Endothelial cell of umbilical vein (primary cell): ENCODE results near the gene PEX7. TPM values are rescaled to one million over a fixed set of nuclear protein-coding genes. Genes with fewer than 3 reads are reported as not detected.

Experiments
- BruUV-seq: library from RNA; stranded (reverse); fragments of 400-500 nt; replicated peaks from 2 replicates; lab custom pipeline; 2021; lab: Mats Ljungman, UMichigan
- CTCF ChIA-PET: fragments of 300-600, 350-600 bp; sonication (Branson Sonifier 250); formaldehyde crosslinking; loops from one replicate; lab custom pipeline; 2021; ENCODE audit warnings: antibody characterized with exemption, inconsistent platforms; lab: Charles Lee
- POLR2A ChIA-PET: fragments of 300-600, 350-600 bp; sonication (Branson Sonifier 250); formaldehyde crosslinking; loops from one replicate; lab custom pipeline; 2021; ENCODE audit warnings: antibody characterized with exemption, inconsistent platforms; lab: Charles Lee
- DNase-seq: peaks from one replicate; pipeline ENCODE4 v3.0.0-alpha.2; 2011; ENCODE audit warnings: low read depth, low spot score
- FAIRE-seq: peaks from 2 replicates; lab custom pipeline; 2011; peaks lifted over from hg19 to GRCh38; lab: Jason Lieb, UNC
- H2AFZ ChIP-seq: 2 replicates; pipeline ENCODE4 v1.6.0; 2012; ENCODE audit warnings: low read depth, low read length, control low read depth, inconsistent platforms
- H3K27ac ChIP-seq: 2 replicates; pipeline ENCODE4 v1.5.1; 2011; ENCODE audit warnings: low read depth, mild to moderate bottlenecking, control low read depth, low read length, moderate library complexity; ENCODE audit not compliant: insufficient read depth
- H3K27me3 ChIP-seq, 2 experiments: 2 replicates each; pipeline versions ENCODE4 v1.6.0 to v1.6.1; 2011; ENCODE audit warnings: low read length in 2 of 2, mixed read lengths in 1 of 2; ENCODE audit not compliant: control insufficient read depth in 2 of 2, insufficient read depth in 2 of 2
- H3K36me3 ChIP-seq, 2 experiments: 2 replicates in 1 of 2; 3 replicates in 1 of 2; pipeline ENCODE4 v1.5.1; 2011; ENCODE audit warnings: low read length in 2 of 2, mild to moderate bottlenecking in 1 of 2, moderate library complexity in 1 of 2; ENCODE audit not compliant: control insufficient read depth in 2 of 2, insufficient read depth in 2 of 2; ENCODE audit errors: extremely low read depth in 1 of 2
- H3K4me1 ChIP-seq: 3 replicates; pipeline ENCODE4 v1.5.1; 2011; ENCODE audit warnings: mild to moderate bottlenecking, low read length; ENCODE audit not compliant: control insufficient read depth, insufficient read depth; ENCODE audit errors: extremely low read depth
- H3K4me2 ChIP-seq: 2 replicates; pipeline ENCODE4 v1.6.1; 2011; ENCODE audit warnings: low read length, control low read depth, mixed read lengths; ENCODE audit not compliant: insufficient read depth
- H3K4me3 ChIP-seq, 3 experiments: fragments of 200-600 bp in 1 of 3; sonication (generic), shearing (Covaris generic) in 1 of 3; replicated peaks in 1 of 3; 2 replicates each; pipeline ENCODE4 v1.5.1; 2011 to 2016; ENCODE audit warnings: control low read depth in 3 of 3, low read length in 3 of 3, mild to moderate bottlenecking in 2 of 3, inconsistent platforms in 1 of 3, low read depth in 1 of 3, moderate library complexity in 1 of 3; ENCODE audit not compliant: insufficient read depth in 1 of 3
- H3K79me2 ChIP-seq: 2 replicates; pipeline ENCODE4 v1.6.0; 2012; ENCODE audit warnings: low read length, inconsistent platforms; ENCODE audit not compliant: control insufficient read depth, insufficient read depth
- H3K9ac ChIP-seq: replicated peaks from 2 replicates; pipeline ENCODE3; 2011; ENCODE audit warnings: low read length, control low read depth; ENCODE audit not compliant: insufficient read depth; ENCODE audit errors: extremely low read depth
- H3K9me1 ChIP-seq: replicated peaks from 3 replicates; pipeline ENCODE4 v1.6.0; 2011; ENCODE audit warnings: mild to moderate bottlenecking, low read length; ENCODE audit not compliant: control insufficient read depth, insufficient read depth; ENCODE audit errors: extremely low read depth
- H3K9me3 ChIP-seq: replicated peaks from 2 replicates; pipeline ENCODE4 v1.5.1; 2012; ENCODE audit warnings: low read length, inconsistent platforms; ENCODE audit not compliant: control insufficient read depth, insufficient read depth
- H4K20me1 ChIP-seq: replicated peaks from 2 replicates; pipeline ENCODE3; 2011; ENCODE audit warnings: mild to moderate bottlenecking, low read length; ENCODE audit not compliant: control insufficient read depth, insufficient read depth; ENCODE audit errors: extremely low read depth
- EZH2 ChIP-seq: IDR thresholded peaks from 2 replicates; pipeline ENCODE4 v1.6.1; 2012; ENCODE audit warnings: borderline replicate concordance, low read depth, mild to moderate bottlenecking, moderate library complexity, low read length, inconsistent platforms; ENCODE audit not compliant: severe bottlenecking
- FOS ChIP-seq: IDR thresholded peaks from 2 replicates; pipeline ENCODE4 v1.6.1; 2011; ENCODE audit warnings: mild to moderate bottlenecking, low read length, moderate library complexity, borderline replicate concordance; ENCODE audit not compliant: insufficient read depth
- GATA2 ChIP-seq: IDR thresholded peaks from 2 replicates; pipeline ENCODE4 v1.7.0; 2011; ENCODE audit warnings: low read depth, mild to moderate bottlenecking, moderate library complexity, mixed read lengths, low read length; ENCODE audit not compliant: insufficient read length, insufficient read depth
- MYC ChIP-seq: IDR thresholded peaks from one replicate; pipeline ENCODE4 v1.6.1; 2011; ENCODE audit warnings: mild to moderate bottlenecking, low read depth, low read length
- dilution Hi-C: fragments of 300-500 bp; cut with MboI; formaldehyde crosslinking; loops from one replicate; pipeline ENCODE4 v1.15.0; 2019; ENCODE audit warnings: low sequenced_read_pairs; ENCODE audit not compliant: extremely low pct_ligation_motif_present
- intact Hi-C: fragments of 100-400 bp; cut with micrococcal nuclease; formaldehyde crosslinking; loops from one replicate; pipeline ENCODE4 v1.10.0; 2022
- polyA plus RNA-seq, 4 experiments: library from polyadenylated mRNA; depleted of rRNA in 3 of 4; stranded (reverse) in 3 of 4; unstranded in 1 of 4; fragments of >200 nt; gene quantifications; 2 replicates each; pipeline versions ENCODE4 v1.2.1 to v1.2.3, GENCODE V29; 2011 to 2012; ENCODE audit warnings: missing spikeins in 1 of 4
- total RNA-seq: library from RNA; stranded (reverse); gene quantifications from 2 replicates; pipeline ENCODE4 v1.2.3, GENCODE V29; 2021
- TF ChIP-seq, protein P1 (sequence below), 2 donors: IDR thresholded peaks; 1 replicate in 1 of 2; 2 replicates in 1 of 2; pipeline ENCODE4 v1.5.1; 2011; ENCODE audit warnings: low read length in 2 of 2, mild to moderate bottlenecking in 2 of 2, moderate library complexity in 2 of 2, control low read depth in 1 of 2, inconsistent platforms in 1 of 2, low read depth in 1 of 2; ENCODE audit not compliant: insufficient read depth in 1 of 2; ENCODE audit errors: extremely low read depth in 1 of 2

The PEX7 gene
- total and polyA plus RNA-seq, 2 donors (not counting 3 experiments of a cell fraction or from before 2014, with no cell fraction given) = 3.7 to 5.7 TPM

GRCh38 chr6:136952714-136953260, 130.4 kb downstream of the PEX7 start:
- H3K4me1 ChIP-seq = peaks cover 2% of the 10 kb centered on the region
- DNase-seq = no peak
- no peak overlapping the region for H3K4me2 ChIP-seq
- H3K27ac ChIP-seq = no peak overlapping the region
- intact Hi-C loops (no loop called here), dilution Hi-C loops (no loop called here)
- H3K36me3 ChIP-seq = no peaks in the 10 kb centered on the region
- ChIA-PET POLR2A (no interaction called here), CTCF (no interaction called here)
- H3K79me2 ChIP-seq = no peaks in the 10 kb centered on the region
- no peak overlapping the region for H3K4me3 ChIP-seq
- H3K9me1 ChIP-seq = peaks cover 2% of the 10 kb centered on the region
- FAIRE-seq = no peak
- no peaks in the 10 kb centered on the region for H3K9me3 ChIP-seq
- peaks cover 0 to 2% of the 10 kb centered on the region in 2 experiments for H3K27me3 ChIP-seq
- H3K9ac ChIP-seq = no peak overlapping the region
- H2AFZ ChIP-seq = no peak overlapping the region
- BruUV-seq = no TSS peak
- no peak for TF ChIP-seq MYC
- no peaks in the 10 kb centered on the region for H4K20me1 ChIP-seq

DNA sequence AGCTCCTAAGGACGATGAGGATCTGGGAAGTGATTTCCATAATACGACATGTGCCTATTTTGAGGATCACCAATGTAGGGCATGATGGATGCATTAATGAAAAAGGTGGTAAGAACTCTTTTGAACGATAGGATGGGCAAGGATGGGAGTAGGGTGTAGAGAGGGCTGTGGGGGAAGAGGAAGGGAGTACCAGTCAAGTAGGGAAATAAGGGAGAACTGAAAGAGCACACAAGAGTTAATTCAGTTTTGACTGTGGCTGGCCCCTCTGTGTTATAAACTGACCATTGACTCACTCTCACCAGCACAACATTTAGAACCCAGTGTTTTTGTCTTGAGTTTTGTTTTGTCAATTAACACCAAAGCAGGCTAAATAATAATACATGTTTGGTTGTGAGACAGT, 132.7 kb downstream of the PEX7 start:
- CTCF ChIA-PET = no interaction called here
- no peak overlapping the region for H2AFZ ChIP-seq
- dilution Hi-C loops (no loop called here), intact Hi-C loops (no loop called here)
- no peak for DNase-seq
- no peaks in the 10 kb centered on the region for H3K27me3 ChIP-seq
- no TSS peak for BruUV-seq
- POLR2A ChIA-PET = no interaction called here
- H3K27ac ChIP-seq = no peak overlapping the region
- H3K36me3 ChIP-seq = no peaks in the 10 kb centered on the region
- H3K79me2 ChIP-seq = no peaks in the 10 kb centered on the region
- TF ChIP-seq FOS = no peak
- TF ChIP-seq, protein P1, sequence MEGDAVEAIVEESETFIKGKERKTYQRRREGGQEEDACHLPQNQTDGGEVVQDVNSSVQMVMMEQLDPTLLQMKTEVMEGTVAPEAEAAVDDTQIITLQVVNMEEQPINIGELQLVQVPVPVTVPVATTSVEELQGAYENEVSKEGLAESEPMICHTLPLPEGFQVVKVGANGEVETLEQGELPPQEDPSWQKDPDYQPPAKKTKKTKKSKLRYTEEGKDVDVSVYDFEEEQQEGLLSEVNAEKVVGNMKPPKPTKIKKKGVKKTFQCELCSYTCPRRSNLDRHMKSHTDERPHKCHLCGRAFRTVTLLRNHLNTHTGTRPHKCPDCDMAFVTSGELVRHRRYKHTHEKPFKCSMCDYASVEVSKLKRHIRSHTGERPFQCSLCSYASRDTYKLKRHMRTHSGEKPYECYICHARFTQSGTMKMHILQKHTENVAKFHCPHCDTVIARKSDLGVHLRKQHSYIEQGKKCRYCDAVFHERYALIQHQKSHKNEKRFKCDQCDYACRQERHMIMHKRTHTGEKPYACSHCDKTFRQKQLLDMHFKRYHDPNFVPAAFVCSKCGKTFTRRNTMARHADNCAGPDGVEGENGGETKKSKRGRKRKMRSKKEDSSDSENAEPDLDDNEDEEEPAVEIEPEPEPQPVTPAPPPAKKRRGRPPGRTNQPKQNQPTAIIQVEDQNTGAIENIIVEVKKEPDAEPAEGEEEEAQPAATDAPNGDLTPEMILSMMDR (IDR thresholded peaks at IDR 0.05; ENCODE audit: extremely low read depth in 1 of 2, insufficient read depth in 1 of 2, low read depth in 1 of 2, low read length in 2 of 2) = no peak
- TF ChIP-seq GATA2 = no peak
- TF ChIP-seq MYC = no peak
- no peak for TF ChIP-seq EZH2
- no peak overlapping the region for H3K9ac ChIP-seq
- FAIRE-seq = no peak
- H3K4me1 ChIP-seq = peaks cover 2% of the 10 kb centered on the region
- H3K9me1 ChIP-seq = peaks cover 2% of the 10 kb centered on the region
- H3K4me2 ChIP-seq = no peak overlapping the region
- no peaks in the 10 kb centered on the region for H4K20me1 ChIP-seq
- no peak overlapping the region for H3K4me3 ChIP-seq
- H3K9me3 ChIP-seq = no peaks in the 10 kb centered on the region
